Measurements from ENCODE around the gene IDH1. TPM values are rescaled to one million over a fixed set of nuclear protein-coding genes. Genes with fewer than 3 reads are reported as not detected.

The IDH1 gene
- total and polyA plus RNA-seq, 2 of the 13 experiments (the other 11 are each of a cell fraction or from before 2014, with no cell fraction given): 312 to 1,077 TPM

DNA sequence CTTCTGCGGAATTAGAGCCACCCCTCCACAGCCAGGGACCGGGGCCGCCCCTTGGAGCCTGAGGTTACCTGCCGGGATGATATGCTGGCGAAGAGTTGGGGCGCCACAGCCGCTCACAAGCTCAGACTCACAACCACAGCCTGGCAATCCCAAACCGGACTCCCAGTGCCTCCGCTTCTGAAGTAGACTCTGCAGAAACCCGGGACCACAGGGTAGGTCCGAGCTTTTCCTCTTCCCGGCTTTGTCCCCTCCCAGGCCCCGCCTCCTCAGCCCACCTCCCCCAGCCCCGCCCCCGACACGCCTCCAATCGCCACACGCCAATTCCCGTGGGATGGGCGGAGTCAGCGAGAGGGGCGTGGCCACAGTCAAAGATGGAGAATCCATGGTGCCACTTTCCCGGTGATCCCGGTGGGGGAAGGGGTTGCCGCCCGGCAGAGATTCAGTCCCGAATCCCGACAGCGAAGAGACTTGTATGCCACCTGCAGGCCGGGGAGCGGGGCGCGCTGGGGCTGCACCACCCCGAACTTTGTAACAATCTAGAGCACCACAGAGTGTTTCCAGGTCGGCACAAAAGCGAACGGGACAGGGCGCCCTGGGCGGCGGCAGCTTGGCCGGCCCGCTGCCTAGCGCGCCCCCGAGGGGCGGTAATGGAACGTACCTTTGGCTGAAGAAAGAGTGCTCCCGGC, at the start of gene IDH1 (continued):
- peak; percentile 9; the same call in 1 of the 2 replicates for TF ChIP-seq NR1H2 (CRISPR knock-in tag; IDR thresholded peaks at IDR 0.05; ENCODE audit: borderline replicate concordance, low read depth)
- TF ChIP-seq, protein P1, sequence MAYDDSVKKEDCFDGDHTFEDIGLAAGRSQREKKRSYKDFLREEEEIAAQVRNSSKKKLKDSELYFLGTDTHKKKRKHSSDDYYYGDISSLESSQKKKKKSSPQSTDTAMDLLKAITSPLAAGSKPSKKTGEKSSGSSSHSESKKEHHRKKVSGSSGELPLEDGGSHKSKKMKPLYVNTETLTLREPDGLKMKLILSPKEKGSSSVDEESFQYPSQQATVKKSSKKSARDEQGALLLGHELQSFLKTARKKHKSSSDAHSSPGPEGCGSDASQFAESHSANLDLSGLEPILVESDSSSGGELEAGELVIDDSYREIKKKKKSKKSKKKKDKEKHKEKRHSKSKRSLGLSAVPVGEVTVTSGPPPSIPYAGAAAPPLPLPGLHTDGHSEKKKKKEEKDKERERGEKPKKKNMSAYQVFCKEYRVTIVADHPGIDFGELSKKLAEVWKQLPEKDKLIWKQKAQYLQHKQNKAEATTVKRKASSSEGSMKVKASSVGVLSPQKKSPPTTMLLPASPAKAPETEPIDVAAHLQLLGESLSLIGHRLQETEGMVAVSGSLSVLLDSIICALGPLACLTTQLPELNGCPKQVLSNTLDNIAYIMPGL (CRISPR knock-in tag; IDR thresholded peaks at IDR 0.05; ENCODE audit: borderline replicate concordance in 1 of 2, low read depth in 1 of 2): peak; percentile 97 to 99
- no peak for TF ChIP-seq HOXA9 (CRISPR knock-in tag; IDR thresholded peaks at IDR 0.05; ENCODE audit: borderline replicate concordance)
- no peak for TF ChIP-seq NR3C1 (CRISPR knock-in tag; IDR thresholded peaks at IDR 0.05)
- TF ChIP-seq, protein P2, sequence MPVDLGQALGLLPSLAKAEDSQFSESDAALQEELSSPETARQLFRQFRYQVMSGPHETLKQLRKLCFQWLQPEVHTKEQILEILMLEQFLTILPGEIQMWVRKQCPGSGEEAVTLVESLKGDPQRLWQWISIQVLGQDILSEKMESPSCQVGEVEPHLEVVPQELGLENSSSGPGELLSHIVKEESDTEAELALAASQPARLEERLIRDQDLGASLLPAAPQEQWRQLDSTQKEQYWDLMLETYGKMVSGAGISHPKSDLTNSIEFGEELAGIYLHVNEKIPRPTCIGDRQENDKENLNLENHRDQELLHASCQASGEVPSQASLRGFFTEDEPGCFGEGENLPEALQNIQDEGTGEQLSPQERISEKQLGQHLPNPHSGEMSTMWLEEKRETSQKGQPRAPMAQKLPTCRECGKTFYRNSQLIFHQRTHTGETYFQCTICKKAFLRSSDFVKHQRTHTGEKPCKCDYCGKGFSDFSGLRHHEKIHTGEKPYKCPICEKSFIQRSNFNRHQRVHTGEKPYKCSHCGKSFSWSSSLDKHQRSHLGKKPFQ (CRISPR knock-in tag; IDR thresholded peaks at IDR 0.05; ENCODE audit: insufficient replicate concordance): peak; percentile 74
- TF ChIP-seq ELF3 (CRISPR knock-in tag; IDR thresholded peaks at IDR 0.05): peak; percentile 80
- peak; percentile 93 for TF ChIP-seq XRCC5 (optimal IDR thresholded peaks at IDR 0.05; ENCODE audit: low read length)
- no peak for TF ChIP-seq ZNF569 (CRISPR knock-in tag; IDR thresholded peaks at IDR 0.05; ENCODE audit: borderline replicate concordance)
- 0 out of 2 replicates have a peak, but pooled peaks have one; percentile 52 for TF ChIP-seq SRY (CRISPR knock-in tag; IDR thresholded peaks at IDR 0.05)
- peak; percentile 75 for TF ChIP-seq ZNF772 (CRISPR knock-in tag; IDR thresholded peaks at IDR 0.05)
- peak; percentile 80; the same call in 1 of the 2 replicates for TF ChIP-seq ZSCAN30 (CRISPR knock-in tag; IDR thresholded peaks at IDR 0.05)
- peak; percentile 81 for TF ChIP-seq SALL2 (CRISPR knock-in tag; IDR thresholded peaks at IDR 0.05)
- TF ChIP-seq, protein P3, sequence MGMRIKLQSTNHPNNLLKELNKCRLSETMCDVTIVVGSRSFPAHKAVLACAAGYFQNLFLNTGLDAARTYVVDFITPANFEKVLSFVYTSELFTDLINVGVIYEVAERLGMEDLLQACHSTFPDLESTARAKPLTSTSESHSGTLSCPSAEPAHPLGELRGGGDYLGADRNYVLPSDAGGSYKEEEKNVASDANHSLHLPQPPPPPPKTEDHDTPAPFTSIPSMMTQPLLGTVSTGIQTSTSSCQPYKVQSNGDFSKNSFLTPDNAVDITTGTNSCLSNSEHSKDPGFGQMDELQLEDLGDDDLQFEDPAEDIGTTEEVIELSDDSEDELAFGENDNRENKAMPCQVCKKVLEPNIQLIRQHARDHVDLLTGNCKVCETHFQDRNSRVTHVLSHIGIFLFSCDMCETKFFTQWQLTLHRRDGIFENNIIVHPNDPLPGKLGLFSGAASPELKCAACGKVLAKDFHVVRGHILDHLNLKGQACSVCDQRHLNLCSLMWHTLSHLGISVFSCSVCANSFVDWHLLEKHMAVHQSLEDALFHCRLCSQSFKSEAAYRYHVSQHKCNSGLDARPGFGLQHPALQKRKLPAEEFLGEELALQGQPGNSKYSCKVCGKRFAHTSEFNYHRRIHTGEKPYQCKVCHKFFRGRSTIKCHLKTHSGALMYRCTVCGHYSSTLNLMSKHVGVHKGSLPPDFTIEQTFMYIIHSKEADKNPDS (CRISPR knock-in tag; IDR thresholded peaks at IDR 0.05): no peak
- TF ChIP-seq, protein P4, sequence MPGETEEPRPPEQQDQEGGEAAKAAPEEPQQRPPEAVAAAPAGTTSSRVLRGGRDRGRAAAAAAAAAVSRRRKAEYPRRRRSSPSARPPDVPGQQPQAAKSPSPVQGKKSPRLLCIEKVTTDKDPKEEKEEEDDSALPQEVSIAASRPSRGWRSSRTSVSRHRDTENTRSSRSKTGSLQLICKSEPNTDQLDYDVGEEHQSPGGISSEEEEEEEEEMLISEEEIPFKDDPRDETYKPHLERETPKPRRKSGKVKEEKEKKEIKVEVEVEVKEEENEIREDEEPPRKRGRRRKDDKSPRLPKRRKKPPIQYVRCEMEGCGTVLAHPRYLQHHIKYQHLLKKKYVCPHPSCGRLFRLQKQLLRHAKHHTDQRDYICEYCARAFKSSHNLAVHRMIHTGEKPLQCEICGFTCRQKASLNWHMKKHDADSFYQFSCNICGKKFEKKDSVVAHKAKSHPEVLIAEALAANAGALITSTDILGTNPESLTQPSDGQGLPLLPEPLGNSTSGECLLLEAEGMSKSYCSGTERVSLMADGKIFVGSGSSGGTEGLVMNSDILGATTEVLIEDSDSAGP (CRISPR knock-in tag; IDR thresholded peaks at IDR 0.05; ENCODE audit: borderline replicate concordance): no peak; the same call in 1 of the 2 replicates
- TF ChIP-seq, protein P5, sequence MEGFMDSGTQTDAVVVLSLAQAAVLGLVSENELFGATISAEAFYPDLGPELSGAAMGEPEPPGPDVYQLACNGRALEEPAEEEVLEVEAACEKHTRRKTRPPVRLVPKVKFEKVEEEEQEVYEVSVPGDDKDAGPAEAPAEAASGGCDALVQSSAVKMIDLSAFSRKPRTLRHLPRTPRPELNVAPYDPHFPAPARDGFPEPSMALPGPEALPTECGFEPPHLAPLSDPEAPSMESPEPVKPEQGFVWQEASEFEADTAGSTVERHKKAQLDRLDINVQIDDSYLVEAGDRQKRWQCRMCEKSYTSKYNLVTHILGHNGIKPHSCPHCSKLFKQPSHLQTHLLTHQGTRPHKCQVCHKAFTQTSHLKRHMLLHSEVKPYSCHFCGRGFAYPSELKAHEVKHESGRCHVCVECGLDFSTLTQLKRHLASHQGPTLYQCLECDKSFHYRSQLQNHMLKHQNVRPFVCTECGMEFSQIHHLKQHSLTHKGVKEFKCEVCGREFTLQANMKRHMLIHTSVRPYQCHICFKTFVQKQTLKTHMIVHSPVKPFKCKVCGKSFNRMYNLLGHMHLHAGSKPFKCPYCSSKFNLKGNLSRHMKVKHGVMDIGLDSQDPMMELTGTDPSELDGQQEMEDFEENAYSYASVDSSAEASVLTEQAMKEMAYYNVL (CRISPR knock-in tag; IDR thresholded peaks at IDR 0.05; ENCODE audit: borderline replicate concordance): peak; percentile 82; the same call in 1 of the 2 replicates
- no peak for TF ChIP-seq ZNF775 (CRISPR knock-in tag; IDR thresholded peaks at IDR 0.05; ENCODE audit: borderline replicate concordance)
